Stimulated activated naive CD4-positive, alpha-beta T cell (primary cell): ENCODE data around the gene HIRIP3.

ENCODE experiments used
- DNase-seq, 6 experiments: peaks; one replicate each; lab custom pipeline; 2025; lab: John Stamatoyannopoulos, UW

Gene HIRIP3

GRCh38 chr16:29999605-30000004, 4.2 kb upstream of the HIRIP3 start:
- DNase-seq: no peak

- DNase-seq: no peak
These were observed 1.4 kb upstream of the HIRIP3 start for GRCh38 chr16:29996766-29997250.

GRCh38 chr16:29995911-29996765, 721 bp upstream of the HIRIP3 start, which contains the start of gene INO80E:
INO80E (plus strand) TSS chr16:29996241; CDS start chr16:29996311, 70 bp downstream.
- DNase-seq: peak; percentile 95 to 99 (median 98)

- DNase-seq: no peak
These were observed 655 bp downstream of the HIRIP3 start for GRCh38 chr16:29994600-29995323.

GRCh38 chr16:29993903-29994599, 1.4 kb downstream of the HIRIP3 start:
- no peak for DNase-seq

GRCh38 chr16:29993191-29993902, 2.1 kb downstream of the HIRIP3 start:
- DNase-seq: no peak

- no peak for DNase-seq
These were observed 3.0 kb downstream of the HIRIP3 start for GRCh38 chr16:29992344-29992967.

GRCh38 chr16:29991571-29991904, 3.9 kb downstream of the HIRIP3 start:
- DNase-seq: no peak

- no peak for DNase-seq
These were observed 4.4 kb downstream of the HIRIP3 start for GRCh38 chr16:29990883-29991570.

- DNase-seq: no peak
These were observed 5.4 kb downstream of the HIRIP3 start for GRCh38 chr16:29990034-29990433.

GRCh38 chr16:29989111-29989858, 6.1 kb downstream of the HIRIP3 start:
- DNase-seq: no peak

- no peak for DNase-seq
These were observed 6.9 kb downstream of the HIRIP3 start for GRCh38 chr16:29988346-29989075.

- DNase-seq: no peak
These were observed 7.9 kb downstream of the HIRIP3 start for GRCh38 chr16:29987371-29988085.

GRCh38 chr16:29986931-29987330, 8.5 kb downstream of the HIRIP3 start:
- no peak for DNase-seq

GRCh38 chr16:29986231-29986630, 9.2 kb downstream of the HIRIP3 start:
- no peak for DNase-seq

GRCh38 chr16:29985271-29985811, 10.1 kb downstream of the HIRIP3 start:
- no peak for DNase-seq

GRCh38 chr16:29984764-29985147, 10.7 kb downstream of the HIRIP3 start:
- no peak for DNase-seq

GRCh38 chr16:29984137-29984763, 11.2 kb downstream of the HIRIP3 start:
- DNase-seq: no peak
